H9 (cell line): Measurements from ENCODE around the gene C8G. TPM values are rescaled to one million over a fixed set of nuclear protein-coding genes. Genes with fewer than 3 reads are reported as not detected.

Experiments
- DNase-seq: peaks from one replicate; pipeline ENCODE4 v3.0.0-alpha.2; 2017
- H2AFZ ChIP-seq: one replicate; pipeline ENCODE4 v1.6.1; 2013; ENCODE audit warnings: mild to moderate bottlenecking, low read length, control low read depth, moderate library complexity
- H2AK5ac ChIP-seq: 2 replicates; pipeline ENCODE4 v1.6.1; 2013; ENCODE audit warnings: low read length, control low read depth, mixed read lengths; ENCODE audit not compliant: insufficient read length
- H2BK120ac ChIP-seq: one replicate; pipeline ENCODE4 v1.6.1; 2013; ENCODE audit warnings: low read depth, mild to moderate bottlenecking, low read length, control low read depth, inconsistent platforms; ENCODE audit not compliant: poor library complexity, severe bottlenecking
- H2BK12ac ChIP-seq: 2 replicates; pipeline ENCODE4 v1.6.1; 2013; ENCODE audit warnings: low read length, control low read depth, mixed read lengths, low read depth; ENCODE audit not compliant: insufficient read length
- H2BK15ac ChIP-seq: 2 replicates; pipeline ENCODE4 v1.6.1; 2013; ENCODE audit warnings: low read depth, low read length, control low read depth
- H2BK20ac ChIP-seq: one replicate; pipeline ENCODE4 v1.6.1; 2013; ENCODE audit warnings: low read depth, mild to moderate bottlenecking, low read length, control low read depth, inconsistent platforms; ENCODE audit not compliant: poor library complexity, severe bottlenecking
- H2BK5ac ChIP-seq: 2 replicates; pipeline ENCODE4 v1.6.1; 2013; ENCODE audit warnings: low read length, control low read depth, mixed read lengths; ENCODE audit not compliant: insufficient read length
- H3K14ac ChIP-seq: 2 replicates; pipeline ENCODE4 v1.6.1; 2013; ENCODE audit warnings: low read length, control low read depth; ENCODE audit not compliant: insufficient read depth
- H3K18ac ChIP-seq: 2 replicates; pipeline ENCODE4 v1.6.1; 2013; ENCODE audit warnings: low read depth, mild to moderate bottlenecking, mixed read lengths, low read length, control low read depth; ENCODE audit not compliant: insufficient read length
- H3K23ac ChIP-seq: 2 replicates; pipeline ENCODE4 v1.6.1; 2013; ENCODE audit warnings: low read length, control low read depth, mixed read lengths, low read depth; ENCODE audit not compliant: insufficient read length
- H3K23me2 ChIP-seq: 2 replicates; pipeline ENCODE4 v1.6.1; 2013; ENCODE audit warnings: low read depth, mild to moderate bottlenecking, mixed read lengths, low read length, control low read depth; ENCODE audit not compliant: insufficient read length, poor library complexity, severe bottlenecking
- H3K27ac ChIP-seq: 2 replicates; pipeline ENCODE4 v1.5.1; 2013; ENCODE audit warnings: low read length, control low read depth, mixed read lengths, low read depth; ENCODE audit not compliant: insufficient read length
- H3K27me3 ChIP-seq: 2 replicates; pipeline ENCODE4 v1.6.1; 2013; ENCODE audit warnings: low read length, control low read depth, inconsistent platforms; ENCODE audit not compliant: insufficient read depth
- H3K4ac ChIP-seq: 2 replicates; pipeline ENCODE4 v1.6.1; 2013; ENCODE audit warnings: low read depth, mild to moderate bottlenecking, control low read depth, inconsistent platforms, low read length, moderate library complexity
- H3K4me1 ChIP-seq: 2 replicates; pipeline ENCODE4 v1.6.1; 2013; ENCODE audit warnings: low read length, control low read depth, inconsistent platforms; ENCODE audit not compliant: insufficient read depth
- H3K4me2 ChIP-seq: 2 replicates; pipeline ENCODE4 v1.6.1; 2013; ENCODE audit warnings: low read length, control low read depth, mixed read lengths; ENCODE audit not compliant: insufficient read length, insufficient read depth
- H3K56ac ChIP-seq: 2 replicates; pipeline ENCODE4 v1.6.1; 2013; ENCODE audit warnings: low read depth, mild to moderate bottlenecking, mixed read lengths, low read length, control low read depth; ENCODE audit not compliant: insufficient read length
- H3K79me1 ChIP-seq: 2 replicates; pipeline ENCODE4 v1.6.1; 2013; ENCODE audit warnings: low read depth, mild to moderate bottlenecking, moderate library complexity, low read length, control low read depth, inconsistent platforms; ENCODE audit not compliant: insufficient read depth, poor library complexity, severe bottlenecking
- H3K79me2 ChIP-seq: 2 replicates; pipeline ENCODE4 v1.6.1; 2013; ENCODE audit warnings: low read length, control low read depth, inconsistent platforms; ENCODE audit not compliant: insufficient read depth
- H3K9ac ChIP-seq: 2 replicates; pipeline ENCODE4 v1.6.1; 2013; ENCODE audit warnings: low read length, control low read depth, mixed read lengths; ENCODE audit not compliant: insufficient read length; ENCODE audit errors: extremely low read depth
- H3K9me3 ChIP-seq: one replicate; pipeline ENCODE4 v1.6.1; 2013; ENCODE audit warnings: low read depth, low read length, inconsistent platforms; ENCODE audit not compliant: control insufficient read depth
- H3T11ph ChIP-seq: one replicate; pipeline ENCODE4 v1.6.1; 2013; ENCODE audit warnings: mild to moderate bottlenecking, low read length, control low read depth, inconsistent platforms
- H4K20me1 ChIP-seq: one replicate; pipeline ENCODE4 v1.6.1; 2013; ENCODE audit not compliant: control insufficient read depth, insufficient read length, insufficient read depth
- H4K5ac ChIP-seq: 2 replicates; pipeline ENCODE4 v1.6.1; 2013; ENCODE audit warnings: low read depth, mild to moderate bottlenecking, mixed read lengths, low read length, control low read depth; ENCODE audit not compliant: insufficient read length
- H4K8ac ChIP-seq: replicated peaks from 2 replicates; pipeline ENCODE4 v1.6.1; 2013; ENCODE audit warnings: low read length, control low read depth, mixed read lengths, low read depth; ENCODE audit not compliant: insufficient read length
- H4K91ac ChIP-seq: 2 replicates; pipeline ENCODE4 v1.6.1; 2013; ENCODE audit warnings: low read depth, mild to moderate bottlenecking, moderate library complexity, mixed read lengths, low read length, control low read depth; ENCODE audit not compliant: insufficient read length
- H3K27ac Mint-ChIP-seq, 3 experiments: 2 replicates in 2 of 3; 3 replicates in 1 of 3; pipeline ENCODE4 v1.8.0; 2020 to 2021; ENCODE audit warnings: mixed read lengths in 3 of 3, mild to moderate bottlenecking in 1 of 3, moderate library complexity in 1 of 3
- H3K27me3 Mint-ChIP-seq: 2 replicates; pipeline ENCODE4 v1.8.0; 2021; ENCODE audit warnings: low read depth, mild to moderate bottlenecking, moderate library complexity, mixed read lengths
- H3K36me3 Mint-ChIP-seq, 3 experiments: 2 replicates in 2 of 3; 3 replicates in 1 of 3; pipeline ENCODE4 v1.8.0; 2020 to 2021; ENCODE audit warnings: low read depth in 3 of 3, mixed read lengths in 3 of 3; ENCODE audit not compliant: insufficient read depth in 1 of 3
- H3K4me1 Mint-ChIP-seq, 2 experiments: 2 replicates each; pipeline ENCODE4 v1.8.0; 2020; ENCODE audit warnings: mixed read lengths in 2 of 2
- H3K4me3 Mint-ChIP-seq, 2 experiments: 2 replicates in 1 of 2; 3 replicates in 1 of 2; pipeline ENCODE4 v1.8.0; 2020 to 2021; ENCODE audit warnings: mild to moderate bottlenecking in 2 of 2, mixed read lengths in 2 of 2, moderate library complexity in 1 of 2
- H3K9me3 Mint-ChIP-seq, 2 experiments: 2 replicates in 1 of 2; 3 replicates in 1 of 2; pipeline ENCODE4 v1.8.0; 2020; ENCODE audit warnings: mild to moderate bottlenecking in 2 of 2, mixed read lengths in 2 of 2, moderate library complexity in 1 of 2
- WGBS: extraction: QIAGEN DNeasy Blood & Tissue Kit; methylation state at CpG from one replicate; pipeline ENCODE4 v1.1.7; 2013; ENCODE audit warnings: missing lambda C conversion rate, low lambda C conversion rate, mixed read lengths; ENCODE audit not compliant: insufficient read length; ENCODE audit errors: extremely low coverage; 5-methylcytosine and 5-hydroxymethylcytosine counted together
- total RNA-seq: library from RNA; stranded (reverse); gene quantifications from 2 replicates; pipeline ENCODE4 v1.2.1, GENCODE V29; 2021
- TF ChIP-seq, protein P1 (sequence below): fragments of 200-600 bp; sonication (generic); conservative IDR thresholded peaks from 3 replicates; pipeline ENCODE4 v1.8.0; 2021; ENCODE audit warnings: antibody characterized with exemption, mild to moderate bottlenecking

Gene C8G
- total RNA-seq, 1 experiment from 2014 or later = 0.96 TPM

DNA sequence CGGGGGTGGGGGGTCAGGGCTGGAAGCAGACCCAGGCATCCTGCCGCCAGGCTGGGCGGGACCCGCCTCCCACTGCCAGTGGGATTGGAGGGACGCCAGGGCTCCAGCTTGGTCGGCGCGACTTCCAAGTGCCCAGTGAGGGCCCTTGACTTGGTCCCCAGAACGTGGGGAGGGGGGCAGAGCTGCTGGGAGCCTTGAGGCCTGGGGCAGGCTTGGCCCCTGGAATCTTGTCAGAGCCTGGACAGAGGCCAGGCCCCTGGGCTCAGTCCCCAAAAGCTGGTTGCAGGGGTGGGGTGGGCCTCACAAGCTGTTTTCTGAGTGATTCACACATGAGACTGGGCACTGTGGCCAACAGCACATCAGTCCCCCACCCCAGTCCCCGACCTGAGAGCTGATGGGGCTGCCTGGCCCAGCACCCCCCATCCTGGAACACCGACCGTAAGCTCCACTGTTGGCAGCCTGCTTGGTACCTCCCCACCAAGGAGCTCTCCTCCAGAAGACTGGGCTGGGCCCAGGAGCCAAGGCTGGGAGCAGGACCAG, 50.8 kb downstream of the C8G start:
- H3K9me3 ChIP-seq = no peaks in the 10 kb centered on the region
- Mint-ChIP-seq H3K27me3 (peaks cover 14% of the 10 kb centered on the region), H3K4me3 (no peak overlapping the region), H3K4me1 (peaks cover 9 to 12% of the 10 kb centered on the region in 2 experiments), H3K9me3 (peaks cover 5 to 6% of the 10 kb centered on the region in 2 experiments; a peak in 3 of 5 replicates), H3K36me3 (peaks cover 0 to 8% (median 2%) of the 10 kb centered on the region in 3 experiments; a peak in 4 of 7 replicates), H3K27ac (no peak overlapping the region)
- no peak overlapping the region for H2AK5ac ChIP-seq
- no peak overlapping the region for H2AFZ ChIP-seq
- no peak overlapping the region for H2BK120ac ChIP-seq
- H4K8ac ChIP-seq = no peak overlapping the region
- H3T11ph ChIP-seq = no peak overlapping the region
- TF ChIP-seq, protein P1, sequence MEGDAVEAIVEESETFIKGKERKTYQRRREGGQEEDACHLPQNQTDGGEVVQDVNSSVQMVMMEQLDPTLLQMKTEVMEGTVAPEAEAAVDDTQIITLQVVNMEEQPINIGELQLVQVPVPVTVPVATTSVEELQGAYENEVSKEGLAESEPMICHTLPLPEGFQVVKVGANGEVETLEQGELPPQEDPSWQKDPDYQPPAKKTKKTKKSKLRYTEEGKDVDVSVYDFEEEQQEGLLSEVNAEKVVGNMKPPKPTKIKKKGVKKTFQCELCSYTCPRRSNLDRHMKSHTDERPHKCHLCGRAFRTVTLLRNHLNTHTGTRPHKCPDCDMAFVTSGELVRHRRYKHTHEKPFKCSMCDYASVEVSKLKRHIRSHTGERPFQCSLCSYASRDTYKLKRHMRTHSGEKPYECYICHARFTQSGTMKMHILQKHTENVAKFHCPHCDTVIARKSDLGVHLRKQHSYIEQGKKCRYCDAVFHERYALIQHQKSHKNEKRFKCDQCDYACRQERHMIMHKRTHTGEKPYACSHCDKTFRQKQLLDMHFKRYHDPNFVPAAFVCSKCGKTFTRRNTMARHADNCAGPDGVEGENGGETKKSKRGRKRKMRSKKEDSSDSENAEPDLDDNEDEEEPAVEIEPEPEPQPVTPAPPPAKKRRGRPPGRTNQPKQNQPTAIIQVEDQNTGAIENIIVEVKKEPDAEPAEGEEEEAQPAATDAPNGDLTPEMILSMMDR = no peak
- no peak overlapping the region for H3K14ac ChIP-seq
- H2BK12ac ChIP-seq = no peak overlapping the region
- H3K56ac ChIP-seq = no peak overlapping the region
- H3K79me2 ChIP-seq = no peaks in the 10 kb centered on the region
- no peaks in the 10 kb centered on the region for H3K4me1 ChIP-seq
- H4K20me1 ChIP-seq = no peaks in the 10 kb centered on the region
- no peak overlapping the region for H3K4ac ChIP-seq
- no peak overlapping the region for H3K9ac ChIP-seq
- no peak overlapping the region for H3K23ac ChIP-seq
- peaks cover 6% of the 10 kb centered on the region for H3K23me2 ChIP-seq
- H3K4me2 ChIP-seq = no peak overlapping the region
- H2BK5ac ChIP-seq = no peak overlapping the region
- no peak overlapping the region for H4K5ac ChIP-seq
- H3K18ac ChIP-seq = no peak overlapping the region
- no peak for DNase-seq
- no peaks in the 10 kb centered on the region for H3K79me1 ChIP-seq
- H4K91ac ChIP-seq = no peak overlapping the region
- no peak overlapping the region for H2BK15ac ChIP-seq
- H3K27ac ChIP-seq = no peak overlapping the region
- H2BK20ac ChIP-seq = no peak overlapping the region
- WGBS = no CpG with 5 or more reads among the region's 12 CpGs
- H3K27me3 ChIP-seq = no peaks in the 10 kb centered on the region

Other genes with a start within 250 kb of the C8G start
- gene DIPK1B, start 232.7 kb upstream of the C8G start, total RNA-seq = 38.2 and 40.3 TPM in 2 replicates
- gene LCN10, start 202.3 kb upstream of the C8G start, total RNA-seq = 0.75 and 1.5 TPM in 2 replicates
- gene LCN6, start 196.7 kb upstream of the C8G start, total RNA-seq = not detected in 2 replicates
- gene LCN8, start 187.0 kb upstream of the C8G start, total RNA-seq = not detected in 2 replicates
- 0.61 TPM in 1 of 2 replicates, not detected in the other for gene LCN15, start 180.7 kb upstream of the C8G start, total RNA-seq
- 55.2 and 58.9 TPM in 2 replicates for gene TMEM141, start 153.9 kb upstream of the C8G start, total RNA-seq
- 0.59 and 1.1 TPM in 2 replicates for gene CCDC183, start 148.9 kb upstream of the C8G start, total RNA-seq
- 108 and 114 TPM in 2 replicates for gene RABL6, start 137.3 kb upstream of the C8G start, total RNA-seq
- 1.8 and 2.3 TPM in 2 replicates for gene AJM1, start 102.8 kb upstream of the C8G start, total RNA-seq
- gene PHPT1, start 95.8 kb upstream of the C8G start, total RNA-seq = 161 and 175 TPM in 2 replicates
- gene MAMDC4, start 92.9 kb upstream of the C8G start, total RNA-seq = 6.9 and 9.2 TPM in 2 replicates
- gene EDF1, start 78.9 kb upstream of the C8G start, total RNA-seq = 318 and 328 TPM in 2 replicates
- 48.8 and 49.2 TPM in 2 replicates for gene TRAF2, start 58.7 kb upstream of the C8G start, total RNA-seq
- 62.2 and 65.0 TPM in 2 replicates for gene FBXW5, start 505 bp upstream of the C8G start, total RNA-seq
- 2.1 and 4.5 TPM in 2 replicates for gene LCN12, start 7.0 kb downstream of the C8G start, total RNA-seq
- gene PTGDS, start 32.3 kb downstream of the C8G start, total RNA-seq = 3.6 and 4.8 TPM in 2 replicates
- gene LCNL1, start 37.8 kb downstream of the C8G start, total RNA-seq = 0.18 and 0.20 TPM in 2 replicates
- 46.8 and 51.2 TPM in 2 replicates for gene PAXX, start 47.2 kb downstream of the C8G start, total RNA-seq
- 0.29 and 0.31 TPM in 2 replicates for gene CLIC3, start 51.3 kb downstream of the C8G start, total RNA-seq
- 15.2 and 22.4 TPM in 2 replicates for gene ABCA2, start 83.0 kb downstream of the C8G start, total RNA-seq
- gene FUT7, start 86.8 kb downstream of the C8G start, total RNA-seq = not detected in 2 replicates
- gene NPDC1, start 100.9 kb downstream of the C8G start, total RNA-seq = 51.8 and 57.6 TPM in 2 replicates
- gene ENTPD2, start 108.8 kb downstream of the C8G start, total RNA-seq = 4.0 and 5.1 TPM in 2 replicates
- 29.8 and 30.0 TPM in 2 replicates for gene SAPCD2, start 125.3 kb downstream of the C8G start, total RNA-seq
- gene UAP1L1, start 132.3 kb downstream of the C8G start, total RNA-seq = 5.6 and 6.6 TPM in 2 replicates
- 32.7 and 34.9 TPM in 2 replicates for gene MAN1B1, start 141.7 kb downstream of the C8G start, total RNA-seq
- gene DPP7, start 169.5 kb downstream of the C8G start, total RNA-seq = 27.3 and 29.4 TPM in 2 replicates
- 2.0 and 2.9 TPM in 2 replicates for gene GRIN1, start 193.9 kb downstream of the C8G start, total RNA-seq
- 0.55 and 0.96 TPM in 2 replicates for gene LRRC26, start 224.8 kb downstream of the C8G start, total RNA-seq
- not detected in 2 replicates for gene TMEM210, start 226.8 kb downstream of the C8G start, total RNA-seq
- gene ANAPC2, start 243.3 kb downstream of the C8G start, total RNA-seq = 54.8 and 54.9 TPM in 2 replicates
- gene SSNA1, start 243.4 kb downstream of the C8G start, total RNA-seq = 69.2 and 69.4 TPM in 2 replicates